GM12892 (cell line): ENCODE data around the gene TBX5.

Experiments
- POLR2A ChIP-seq: IDR thresholded peaks from 2 replicates; pipeline ENCODE4 v1.6.1; 2011; ENCODE audit warnings: low read depth, low read length, control low read depth
- POLR2AphosphoS5 ChIP-seq: IDR thresholded peaks from 2 replicates; pipeline ENCODE4 v1.6.1; 2011; ENCODE audit warnings: low read depth, low read length, control low read depth

GRCh38 chr12:114314974-114315720 is 90.8 kb downstream of the TBX5 start:
- TF ChIP-seq POLR2A, result no peak
- TF ChIP-seq POLR2AphosphoS5, result no peak
